Fibroblast of villous mesenchyme (primary cell): ENCODE measurements around the gene PLD3. TPM values are rescaled to one million over a fixed set of nuclear protein-coding genes. Genes with fewer than 3 reads are reported as not detected.

Experiments used
- DNase-seq: peaks from one replicate; pipeline ENCODE4 v3.0.0-alpha.2; 2010; ENCODE audit warnings: low read depth
- H3K4me3 ChIP-seq: 2 replicates; pipeline ENCODE4 v1.5.1; 2011; ENCODE audit warnings: low read depth, mild to moderate bottlenecking, low read length
- total RNA-seq: library from RNA; depleted of rRNA; stranded (reverse); fragments of >200 nt; gene quantifications from 2 replicates; pipeline ENCODE4 v1.2.3, GENCODE V29; 2012
- TF ChIP-seq, protein P1 (sequence below): IDR thresholded peaks from 2 replicates; pipeline ENCODE4 v1.5.1; 2012; ENCODE audit warnings: low read depth, mild to moderate bottlenecking, low read length; ENCODE audit not compliant: insufficient read depth

Gene PLD3
- total RNA-seq, 1 donor: 146 TPM

DNA sequence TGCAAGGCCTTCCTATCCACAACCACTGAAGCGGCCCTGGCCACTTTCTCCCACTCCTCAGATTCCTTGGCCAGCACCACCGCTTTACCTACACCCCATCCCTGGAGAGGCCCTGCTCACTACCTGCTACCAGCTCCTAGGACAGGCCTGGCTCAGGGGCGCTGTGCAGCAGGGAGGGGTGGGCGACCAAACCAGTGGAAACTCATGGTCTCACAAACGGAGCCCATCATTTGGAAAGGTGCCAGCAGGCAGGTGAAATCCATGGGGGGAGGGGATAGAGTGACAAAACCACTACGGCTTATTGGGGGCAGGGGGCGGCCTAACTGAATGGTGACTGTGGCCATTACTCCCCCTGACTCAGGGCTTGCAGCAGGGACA lies 27.9 kb upstream of the PLD3 start:
- no peak for DNase-seq
- H3K4me3 ChIP-seq: no peak overlapping the region
- TF ChIP-seq, protein P1, sequence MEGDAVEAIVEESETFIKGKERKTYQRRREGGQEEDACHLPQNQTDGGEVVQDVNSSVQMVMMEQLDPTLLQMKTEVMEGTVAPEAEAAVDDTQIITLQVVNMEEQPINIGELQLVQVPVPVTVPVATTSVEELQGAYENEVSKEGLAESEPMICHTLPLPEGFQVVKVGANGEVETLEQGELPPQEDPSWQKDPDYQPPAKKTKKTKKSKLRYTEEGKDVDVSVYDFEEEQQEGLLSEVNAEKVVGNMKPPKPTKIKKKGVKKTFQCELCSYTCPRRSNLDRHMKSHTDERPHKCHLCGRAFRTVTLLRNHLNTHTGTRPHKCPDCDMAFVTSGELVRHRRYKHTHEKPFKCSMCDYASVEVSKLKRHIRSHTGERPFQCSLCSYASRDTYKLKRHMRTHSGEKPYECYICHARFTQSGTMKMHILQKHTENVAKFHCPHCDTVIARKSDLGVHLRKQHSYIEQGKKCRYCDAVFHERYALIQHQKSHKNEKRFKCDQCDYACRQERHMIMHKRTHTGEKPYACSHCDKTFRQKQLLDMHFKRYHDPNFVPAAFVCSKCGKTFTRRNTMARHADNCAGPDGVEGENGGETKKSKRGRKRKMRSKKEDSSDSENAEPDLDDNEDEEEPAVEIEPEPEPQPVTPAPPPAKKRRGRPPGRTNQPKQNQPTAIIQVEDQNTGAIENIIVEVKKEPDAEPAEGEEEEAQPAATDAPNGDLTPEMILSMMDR: no peak

DNA sequence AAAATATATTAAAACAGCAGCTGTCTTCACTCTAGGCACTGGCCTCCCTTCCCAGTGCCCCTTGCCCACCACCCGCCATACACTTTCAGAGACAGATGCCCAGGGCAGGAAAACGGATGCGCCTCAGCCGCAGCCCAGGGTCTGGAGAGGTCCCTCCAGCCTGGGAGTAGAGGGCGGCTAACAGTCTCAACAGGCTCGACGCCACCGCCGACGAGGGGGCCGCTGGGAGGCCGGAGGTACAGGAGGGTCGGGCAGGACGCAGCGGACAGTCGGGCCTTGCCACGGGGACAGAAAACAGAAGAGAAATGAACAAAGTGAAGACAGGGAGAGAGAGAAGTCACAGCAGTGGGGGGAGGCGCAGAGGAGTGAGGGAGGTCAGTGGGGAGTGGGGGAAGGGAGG lies 27.4 kb upstream of the PLD3 start:
- no peak for DNase-seq
- TF ChIP-seq, protein P1: no peak
- H3K4me3 ChIP-seq: no peak overlapping the region

- TF ChIP-seq, protein P1: no peak
- H3K4me3 ChIP-seq: no peak overlapping the region
- no peak for DNase-seq
Measured at GRCh38 chr19:40321566-40322270, 26.8 kb upstream of the PLD3 start.

GRCh38 chr19:40322271-40322610 lies 26.3 kb upstream of the PLD3 start:
- no peak for DNase-seq
- TF ChIP-seq, protein P1: no peak
- no peak overlapping the region for H3K4me3 ChIP-seq

- H3K4me3 ChIP-seq: no peak overlapping the region
- no peak for DNase-seq
- TF ChIP-seq, protein P1: no peak
Measured at GRCh38 chr19:40322951-40323615, 25.4 kb upstream of the PLD3 start.

DNA sequence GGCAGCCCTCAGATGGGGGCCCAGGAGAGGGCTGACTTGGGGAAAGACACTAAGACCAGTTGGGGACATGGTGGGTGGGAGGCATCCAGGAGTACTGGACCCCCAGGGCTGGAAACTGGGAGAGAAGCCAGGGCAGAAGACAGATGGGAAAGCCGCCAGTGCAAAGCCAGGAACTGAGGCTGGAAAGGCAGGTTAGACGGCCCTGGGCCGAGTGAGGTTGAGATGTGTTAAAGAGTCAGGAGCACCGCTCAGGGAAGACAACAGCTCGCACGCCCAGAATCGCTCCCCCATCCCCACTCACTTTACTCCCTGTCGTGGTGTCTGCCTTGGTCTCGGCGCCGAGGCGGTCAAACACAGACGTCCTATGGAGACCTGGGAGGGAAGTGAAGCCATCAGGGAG lies 24.8 kb upstream of the PLD3 start:
- no peak overlapping the region for H3K4me3 ChIP-seq
- TF ChIP-seq, protein P1: no peak
- DNase-seq: no peak
